Trophoblast cell (in vitro differentiated cells and primary cell): Measurements from ENCODE around the gene CEP250.

Experiments
- DNase-seq, 2 donors: peaks; one replicate each; pipeline ENCODE4 v3.0.0-alpha.2; 2016
- H2AFZ ChIP-seq: 2 replicates; pipeline ENCODE4 v1.6.1; 2013; ENCODE audit warnings: low read length, moderate library complexity, mild to moderate bottlenecking; ENCODE audit not compliant: insufficient read depth, poor library complexity
- H2AK5ac ChIP-seq: 2 replicates; pipeline ENCODE4 v1.6.1; 2013; ENCODE audit warnings: mild to moderate bottlenecking, low read length
- H2BK120ac ChIP-seq: 2 replicates; pipeline ENCODE4 v1.6.1; 2013; ENCODE audit warnings: low read length, mild to moderate bottlenecking, moderate library complexity; ENCODE audit not compliant: insufficient read depth, poor library complexity
- H2BK12ac ChIP-seq: 2 replicates; pipeline ENCODE4 v1.6.1; 2013; ENCODE audit warnings: mild to moderate bottlenecking, low read length, moderate library complexity
- H2BK5ac ChIP-seq: 2 replicates; pipeline ENCODE4 v1.6.1; 2013; ENCODE audit warnings: low read length, low read depth, moderate library complexity, mild to moderate bottlenecking; ENCODE audit not compliant: poor library complexity
- H3K14ac ChIP-seq: 2 replicates; pipeline ENCODE4 v1.6.1; 2013; ENCODE audit warnings: mild to moderate bottlenecking, low read length
- H3K18ac ChIP-seq: 2 replicates; pipeline ENCODE4 v1.6.1; 2013; ENCODE audit warnings: mild to moderate bottlenecking, low read length
- H3K23ac ChIP-seq: 2 replicates; pipeline ENCODE4 v1.6.1; 2013; ENCODE audit warnings: low read length
- H3K27ac ChIP-seq: 2 replicates; pipeline ENCODE4 v1.5.1; 2013; ENCODE audit warnings: low read depth, mild to moderate bottlenecking, inconsistent platforms, low read length, moderate library complexity
- H3K27me3 ChIP-seq: 2 replicates; pipeline ENCODE4 v1.6.1; 2013; ENCODE audit warnings: inconsistent platforms, mild to moderate bottlenecking, low read length, moderate library complexity; ENCODE audit not compliant: insufficient read depth
- H3K36me3 ChIP-seq, 2 experiments: 1 replicate in 1 of 2; 2 replicates in 1 of 2; pipeline ENCODE4 v1.6.1; 2013; ENCODE audit warnings: low read length in 2 of 2, mild to moderate bottlenecking in 2 of 2, moderate library complexity in 1 of 2; ENCODE audit not compliant: insufficient read depth in 2 of 2, control insufficient read depth in 1 of 2
- H3K4ac ChIP-seq: 2 replicates; pipeline ENCODE4 v1.6.1; 2013; ENCODE audit warnings: low read depth, mild to moderate bottlenecking, low read length, moderate library complexity
- H3K4me1 ChIP-seq, 2 experiments: 1 replicate in 1 of 2; 2 replicates in 1 of 2; pipeline ENCODE4 v1.6.1; 2013; ENCODE audit warnings: low read length in 2 of 2, mild to moderate bottlenecking in 2 of 2, moderate library complexity in 1 of 2; ENCODE audit not compliant: insufficient read depth in 2 of 2, control insufficient read depth in 1 of 2
- H3K4me2 ChIP-seq: 2 replicates; pipeline ENCODE4 v1.6.1; 2013; ENCODE audit warnings: inconsistent platforms, mild to moderate bottlenecking, low read length, moderate library complexity
- H3K4me3 ChIP-seq: 2 replicates; pipeline ENCODE4 v1.5.1; 2013; ENCODE audit warnings: mild to moderate bottlenecking, low read depth, low read length, inconsistent platforms
- H3K79me1 ChIP-seq: one replicate; pipeline ENCODE4 v1.6.1; 2013; ENCODE audit warnings: low read length
- H3K79me2 ChIP-seq: 2 replicates; pipeline ENCODE4 v1.6.1; 2013; ENCODE audit warnings: low read length, mild to moderate bottlenecking; ENCODE audit not compliant: control insufficient read depth, insufficient read depth, poor library complexity
- H3K9ac ChIP-seq: 2 replicates; pipeline ENCODE4 v1.6.1; 2013; ENCODE audit warnings: mild to moderate bottlenecking, low read length
- H3K9me3 ChIP-seq: 2 replicates; pipeline ENCODE4 v1.6.1; 2013; ENCODE audit warnings: low read depth, mild to moderate bottlenecking, control low read depth, inconsistent platforms, low read length; ENCODE audit not compliant: insufficient read depth
- H4K12ac ChIP-seq: 2 replicates; pipeline ENCODE4 v1.6.1; 2013; ENCODE audit warnings: low read depth, mild to moderate bottlenecking, low read length, moderate library complexity
- H4K8ac ChIP-seq: 2 replicates; pipeline ENCODE4 v1.6.1; 2013; ENCODE audit warnings: low read depth, mild to moderate bottlenecking, low read length, moderate library complexity
- H4K91ac ChIP-seq: one replicate; pipeline ENCODE4 v1.6.1; 2013; ENCODE audit warnings: low read depth, mild to moderate bottlenecking, low read length, moderate library complexity
- WGBS: extraction: QIAGEN DNeasy Blood & Tissue Kit; methylation state at CpG from one replicate; pipeline ENCODE4 v1.1.7; 2013; ENCODE audit warnings: missing lambda C conversion rate; ENCODE audit not compliant: insufficient read length, insufficient coverage; ENCODE audit errors: extremely low coverage; 5-methylcytosine and 5-hydroxymethylcytosine counted together

The CEP250 gene

DNA sequence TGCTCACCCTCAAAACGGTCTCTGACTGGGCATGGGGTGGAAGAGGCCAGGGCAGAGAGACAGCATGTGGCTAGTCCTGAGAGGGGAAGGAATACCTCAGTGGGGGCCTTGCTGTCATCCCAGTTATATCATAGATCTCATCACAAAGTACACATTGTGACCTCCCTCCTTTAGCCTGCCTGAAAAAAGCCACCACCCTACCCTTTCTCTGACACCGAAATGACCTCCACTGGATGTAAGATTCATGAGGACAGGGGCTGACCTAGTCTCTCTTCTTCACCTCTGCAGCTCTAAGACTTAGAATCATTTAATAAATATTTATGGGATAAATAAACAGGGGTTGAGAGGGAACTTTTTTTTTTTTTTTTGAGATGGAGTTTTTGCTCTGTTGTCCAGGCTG is 74.2 kb downstream of the CEP250 start, which contains the start of gene C20orf173:
C20orf173 (minus strand) TSS at position 101 of the 400 bp plus-strand sequence. CDS start 279 bp downstream, outside the sequence.
- DNase-seq, result no peak
- H3K4me3 ChIP-seq, result no peak within 1 kb of the TSS
- H2BK5ac ChIP-seq, result no peak within 1 kb of the TSS
- no peak within 1 kb of the TSS for H3K4me2 ChIP-seq
- H3K79me2 ChIP-seq, result no peaks in the 10 kb centered on the region
- H2AFZ ChIP-seq, result no peak within 1 kb of the TSS
- H2AK5ac ChIP-seq, result no peak within 1 kb of the TSS
- WGBS, result no CpG with 5 or more reads among the region's 2 CpGs
- no peak within 1 kb of the TSS for H3K27ac ChIP-seq
- no peak within 1 kb of the TSS for H3K4ac ChIP-seq
- H4K91ac ChIP-seq, result no peak within 1 kb of the TSS
- H3K79me1 ChIP-seq, result no peaks in the 10 kb centered on the region
- peaks cover 4% of the 10 kb centered on the region for H3K9me3 ChIP-seq
- no peaks in the 10 kb centered on the region for H3K4me1 ChIP-seq
- H4K8ac ChIP-seq, result no peak within 1 kb of the TSS
- no peaks in the 10 kb centered on the region for H3K36me3 ChIP-seq
- no peak within 1 kb of the TSS for H2BK120ac ChIP-seq
- no peak within 1 kb of the TSS for H2BK12ac ChIP-seq
- H3K27me3 ChIP-seq, result no peaks in the 10 kb centered on the region
- no peak within 1 kb of the TSS for H4K12ac ChIP-seq
- no peak within 1 kb of the TSS for H3K9ac ChIP-seq
- H3K14ac ChIP-seq, result no peak within 1 kb of the TSS
- H3K18ac ChIP-seq, result no peak within 1 kb of the TSS
- no peak within 1 kb of the TSS for H3K23ac ChIP-seq

DNA sequence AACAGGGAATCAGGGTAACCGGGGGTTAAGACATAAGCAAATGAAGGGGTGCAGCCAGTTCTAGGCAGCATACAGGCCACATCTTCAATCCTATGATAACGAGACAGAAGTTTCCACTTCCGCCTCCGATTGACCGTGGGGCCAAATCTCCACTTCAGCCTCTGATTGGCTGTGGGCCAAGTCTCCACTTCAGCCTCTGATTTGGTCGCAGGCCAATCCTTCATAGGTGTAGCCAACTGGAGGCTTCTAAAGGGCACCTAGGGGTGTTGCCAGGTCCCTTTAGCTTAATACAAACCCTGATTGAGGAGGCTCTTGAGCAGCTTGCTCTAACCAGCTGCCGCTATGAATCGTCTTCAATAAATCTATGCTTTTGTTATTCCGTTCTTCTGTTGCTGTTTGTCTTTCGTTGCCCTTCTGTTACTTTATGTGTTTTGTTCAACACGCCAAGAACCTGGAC is 84.4 kb downstream of the CEP250 start:
- H3K27ac ChIP-seq, result no peak overlapping the region
- H4K12ac ChIP-seq, result no peak overlapping the region
- no peaks in the 10 kb centered on the region for H3K27me3 ChIP-seq
- H2AK5ac ChIP-seq, result no peak overlapping the region
- no peak overlapping the region for H2BK12ac ChIP-seq
- H3K14ac ChIP-seq, result no peak overlapping the region
- no peak overlapping the region for H3K4ac ChIP-seq
- H4K91ac ChIP-seq, result no peak overlapping the region
- peak; percentile 88 to 96 for DNase-seq
- peak overlapping the region; percentile 72 for H4K8ac ChIP-seq
- peak overlapping the region; percentile 75 for H3K4me2 ChIP-seq
- peak overlapping the region; percentile 64 for H3K4me3 ChIP-seq
- no peak overlapping the region for H2BK120ac ChIP-seq
- no peaks in the 10 kb centered on the region for H3K9me3 ChIP-seq
- H2AFZ ChIP-seq, result peak overlapping the region; percentile 50
- no peak overlapping the region for H3K23ac ChIP-seq
- H3K79me2 ChIP-seq, result peaks cover 5% of the 10 kb centered on the region
- no peak overlapping the region for H2BK5ac ChIP-seq
- peaks cover 7 to 10% of the 10 kb centered on the region in 2 experiments for H3K4me1 ChIP-seq
- peak overlapping the region; percentile 87 for H3K9ac ChIP-seq
- peaks cover 6% of the 10 kb centered on the region for H3K79me1 ChIP-seq
- no CpG with 5 or more reads among the region's 11 CpGs for WGBS
- no peak overlapping the region for H3K18ac ChIP-seq
- H3K36me3 ChIP-seq, result peaks cover 4 to 7% of the 10 kb centered on the region in 2 experiments

DNA sequence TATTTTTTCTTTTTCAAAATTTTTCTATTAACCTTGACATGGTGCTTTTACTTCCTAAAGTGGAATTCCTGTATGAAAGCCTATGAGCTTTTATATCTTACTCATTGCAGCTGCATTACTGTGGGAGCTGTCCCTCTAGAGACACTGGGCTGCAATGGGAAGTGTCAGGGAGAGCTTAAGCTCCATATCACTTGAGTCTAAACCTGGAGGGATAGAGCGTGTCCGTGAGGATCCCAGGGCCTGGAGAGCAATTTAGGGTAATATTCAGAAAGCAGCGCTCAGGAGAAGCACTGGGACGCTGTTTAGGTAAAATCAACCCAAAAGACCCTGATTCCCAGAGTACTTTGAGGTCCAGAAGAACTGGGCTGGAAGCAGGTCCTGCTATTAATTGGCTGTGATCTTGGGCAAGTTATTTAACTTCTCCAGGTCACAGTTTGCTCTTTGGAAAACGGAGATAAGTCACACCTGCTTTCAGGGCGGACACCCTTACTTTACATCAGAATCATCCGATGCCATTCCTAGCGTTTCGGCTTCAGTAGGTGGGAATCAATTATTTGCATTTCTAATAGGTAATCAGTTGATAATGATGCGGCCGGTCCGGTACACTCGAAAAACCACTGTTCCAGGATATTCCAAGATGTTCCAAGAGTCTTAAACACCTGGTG is 85.9 kb downstream of the CEP250 start:
- Histone ChIP-seq H3K79me2 (peaks cover 5% of the 10 kb centered on the region), H3K18ac (no peak overlapping the region), H4K12ac (no peak overlapping the region), H2BK12ac (no peak overlapping the region), H3K14ac (no peak overlapping the region), H3K9ac (no peak overlapping the region), H3K23ac (no peak overlapping the region), H3K4me1 (peaks cover 7 to 10% of the 10 kb centered on the region in 2 experiments), H3K4me2 (peak overlapping the region; percentile 87), H3K27me3 (no peaks in the 10 kb centered on the region), H2BK120ac (no peak overlapping the region), H3K27ac (no peak overlapping the region), H4K8ac (peak overlapping the region; percentile 70), H4K91ac (no peak overlapping the region), H2BK5ac (no peak overlapping the region), H3K79me1 (peaks cover 6% of the 10 kb centered on the region), H3K4ac (no peak overlapping the region), H3K36me3 (peaks cover 7% of the 10 kb centered on the region in 2 experiments), H3K4me3 (peak overlapping the region; percentile 63), H3K9me3 (no peaks in the 10 kb centered on the region), H2AFZ (peak overlapping the region; percentile 91), H2AK5ac (no peak overlapping the region)
- WGBS, result no CpG with 5 or more reads among the region's 13 CpGs
- no peak for DNase-seq

DNA sequence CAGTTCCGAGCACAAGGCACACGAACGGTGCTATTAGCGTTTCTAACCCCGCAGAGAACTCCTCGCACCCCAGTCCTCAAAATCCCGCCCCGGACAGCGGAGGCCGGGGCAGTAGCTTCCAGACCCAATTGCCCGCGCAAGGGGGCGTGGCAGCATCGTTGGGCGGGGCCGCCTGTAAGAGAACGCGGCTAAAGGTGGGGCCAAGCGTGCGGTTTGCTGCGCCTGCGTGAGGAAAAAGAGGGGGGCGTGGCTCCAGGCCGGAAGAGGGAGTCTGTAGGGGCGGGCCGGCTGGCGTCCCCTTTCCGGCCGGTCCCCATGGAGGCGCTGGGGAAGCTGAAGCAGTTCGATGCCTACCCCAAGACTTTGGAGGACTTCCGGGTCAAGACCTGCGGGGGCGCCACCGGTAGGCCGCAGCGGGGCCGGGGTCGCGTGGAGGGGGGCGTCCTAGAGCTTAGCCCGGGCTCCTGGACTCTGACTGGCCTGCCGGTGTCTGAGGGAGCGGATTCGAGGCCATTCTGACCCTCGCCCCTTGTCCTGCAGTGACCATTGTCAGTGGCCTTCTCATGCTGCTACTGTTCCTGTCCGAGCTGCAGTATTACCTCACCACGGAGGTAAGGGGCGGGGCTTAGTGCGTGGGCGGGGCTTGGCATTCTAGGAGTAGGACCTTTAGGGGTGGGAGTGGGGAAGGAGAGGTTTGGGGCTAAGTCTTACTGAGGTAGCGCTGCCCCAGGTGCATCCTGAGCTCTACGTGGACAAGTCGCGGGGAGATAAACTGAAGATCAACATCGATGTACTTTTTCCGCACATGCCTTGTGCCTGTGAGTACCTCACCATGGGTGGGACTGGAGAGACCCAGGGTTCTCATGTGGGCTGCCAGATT is 86.6 kb downstream of the CEP250 start, which contains the start of gene ERGIC3:
ERGIC3 (plus strand) TSS at position 296 of the 880 bp plus-strand sequence; CDS start at position 316, 20 bp downstream.
- Histone ChIP-seq H3K14ac (peak within 1 kb of the TSS; percentile 94), H3K27ac (peak within 1 kb of the TSS; percentile 82), H3K23ac (no peak within 1 kb of the TSS), H2AK5ac (peak within 1 kb of the TSS; percentile 58), H3K9me3 (no peaks in the 10 kb centered on the region), H3K27me3 (no peaks in the 10 kb centered on the region), H2BK5ac (peak within 1 kb of the TSS; percentile 78), H2BK120ac (peak within 1 kb of the TSS; percentile 83), H4K91ac (peak within 1 kb of the TSS; percentile 97), H3K4me1 (peaks cover 7 to 10% of the 10 kb centered on the region in 2 experiments), H2AFZ (peak within 1 kb of the TSS; percentile 98), H3K9ac (peak within 1 kb of the TSS; percentile 76), H3K79me1 (peaks cover 6% of the 10 kb centered on the region), H3K4me3 (peak within 1 kb of the TSS; percentile 84), H3K4me2 (peak within 1 kb of the TSS; percentile 87), H4K12ac (peak within 1 kb of the TSS; percentile 78), H2BK12ac (no peak within 1 kb of the TSS), H3K4ac (peak within 1 kb of the TSS; percentile 93), H3K79me2 (peaks cover 5% of the 10 kb centered on the region), H3K36me3 (peaks cover 8 to 13% of the 10 kb centered on the region in 2 experiments), H3K18ac (peak within 1 kb of the TSS; percentile 91), H4K8ac (peak within 1 kb of the TSS; percentile 99)
- peak; percentile 97 to 99 for DNase-seq
- no CpG with 5 or more reads among the region's 57 CpGs for WGBS
